ENCODE measurements around the gene CDCP1. TPM values are rescaled to one million over a fixed set of nuclear protein-coding genes. Genes with fewer than 3 reads are reported as not detected.

The CDCP1 gene
- total and polyA plus RNA-seq, 8 donors = 0.30 to 31.4 (median 0.57) TPM

- Histone ChIP-seq H3K27me3 (no peaks in the 10 kb centered on the region), H3K9me3 (no peaks in the 10 kb centered on the region), H3K4me3 (no peak overlapping the region), H3K4me1 (peaks cover 9 to 16% of the 10 kb centered on the region in 2 donors), H3K27ac (no peak overlapping the region), H3K36me3 (no peaks in the 10 kb centered on the region)
- intact Hi-C loops (cut with DNase I) = no loop called here
- ATAC-seq (no peak), DNase-seq (no peak)
- no peak for TF ChIP-seq CTCF (IDR thresholded peaks at IDR 0.05)
Measured at GRCh38 chr3:45171283-45171682, 25.1 kb upstream of the CDCP1 start.

GRCh38 chr3:45170096-45170495 lies 23.9 kb upstream of the CDCP1 start:
- Histone ChIP-seq H3K9me3 (no peaks in the 10 kb centered on the region), H3K4me1 (peaks cover 9 to 16% of the 10 kb centered on the region in 2 donors), H3K27ac (no peak overlapping the region), H3K27me3 (no peaks in the 10 kb centered on the region), H3K36me3 (no peaks in the 10 kb centered on the region), H3K4me3 (no peak overlapping the region)
- intact Hi-C loops (cut with DNase I) = no loop called here
- TF ChIP-seq CTCF (IDR thresholded peaks at IDR 0.05) = no peak
- no peak for DNase-seq
- ATAC-seq = no peak

GRCh38 chr3:45169125-45169904 lies 23.1 kb upstream of the CDCP1 start:
- no peak for TF ChIP-seq CTCF (IDR thresholded peaks at IDR 0.05)
- intact Hi-C loops (cut with DNase I) = no loop called here

GRCh38 chr3:45168451-45168850 lies 22.3 kb upstream of the CDCP1 start:
- DNase-seq = no peak
- ATAC-seq = no peak
- Histone ChIP-seq H3K9me3 (no peaks in the 10 kb centered on the region), H3K4me3 (no peak overlapping the region), H3K36me3 (no peaks in the 10 kb centered on the region), H3K27me3 (no peaks in the 10 kb centered on the region), H3K27ac (no peak overlapping the region), H3K4me1 (peaks cover 9 to 16% of the 10 kb centered on the region in 2 donors)
- TF ChIP-seq CTCF (IDR thresholded peaks at IDR 0.05) = no peak
- intact Hi-C loops (cut with DNase I) = no loop called here

More at GRCh38 chr3:45169125-45169904, 23.1 kb upstream of the CDCP1 start:
- H3K27me3 ChIP-seq = no peaks in the 10 kb centered on the region
- H3K9me3 ChIP-seq = no peaks in the 10 kb centered on the region
- no peak overlapping the region for H3K27ac ChIP-seq
- ATAC-seq (no peak), DNase-seq (no peak)
- no peak overlapping the region for H3K4me3 ChIP-seq
- H3K36me3 ChIP-seq = no peaks in the 10 kb centered on the region
- H3K4me1 ChIP-seq = peaks cover 9 to 16% of the 10 kb centered on the region in 2 donors

- intact Hi-C loops (cut with DNase I) = no loop called here
- H3K4me3 ChIP-seq = no peak overlapping the region
- peaks cover 9 to 16% of the 10 kb centered on the region in 2 donors for H3K4me1 ChIP-seq
- DNase-seq = peak in 3 of 4 donors; percentile 80 to 95 (median 91)
- H3K27me3 ChIP-seq = no peaks in the 10 kb centered on the region
- TF ChIP-seq CTCF (IDR thresholded peaks at IDR 0.05) = no peak
- H3K27ac ChIP-seq = peak overlapping the region; percentile 45 to 71
- ATAC-seq = peak; percentile 99
- H3K9me3 ChIP-seq = no peaks in the 10 kb centered on the region
- H3K36me3 ChIP-seq = no peaks in the 10 kb centered on the region
Measured at GRCh38 chr3:45167011-45167911, 21.1 kb upstream of the CDCP1 start.
